Stomach (tissue), 4 donors: Measurements from ENCODE around the gene SLC22A15.

ENCODE experiments used
- CTCF ChIP-seq, 7 experiments: fragments of 450-650 bp in 4 of 7; fragments of 200-600 bp in 3 of 7; sonication (generic) in 3 of 7; IDR thresholded peaks; one replicate each; pipeline ENCODE4 v1.5.1; 2016 to 2019; ENCODE audit warnings: antibody characterized with exemption in 7 of 7, control low read depth in 2 of 7, mild to moderate bottlenecking in 1 of 7
- POLR2A ChIP-seq, 4 donors: fragments of 450-650 bp; IDR thresholded peaks; one replicate each; pipeline ENCODE4 v1.6.1; 2016; ENCODE audit warnings: antibody characterized with exemption in 4 of 4, control low read depth in 2 of 4, mild to moderate bottlenecking in 1 of 4, moderate library complexity in 1 of 4

- TF ChIP-seq CTCF (IDR thresholded peaks at IDR 0.05) (no peak), POLR2A (IDR thresholded peaks at IDR 0.05) (no peak)
Measured at GRCh38 chr1:116089870-116090269, 113.6 kb downstream of the SLC22A15 start.
